DMS153 treated with DMSO at 0.1 percent for 48 hours (cell line): ENCODE measurements around the gene TMEM169.
A peak's percentile ranks its signal among the peaks of the same experiment; 100 is the strongest.

ENCODE experiments used
- DNase-seq: peaks from one replicate; lab custom pipeline; 2025; ENCODE audit not compliant: unreplicated experiment; lab: John Stamatoyannopoulos, UW

TMEM169 gene

DNA sequence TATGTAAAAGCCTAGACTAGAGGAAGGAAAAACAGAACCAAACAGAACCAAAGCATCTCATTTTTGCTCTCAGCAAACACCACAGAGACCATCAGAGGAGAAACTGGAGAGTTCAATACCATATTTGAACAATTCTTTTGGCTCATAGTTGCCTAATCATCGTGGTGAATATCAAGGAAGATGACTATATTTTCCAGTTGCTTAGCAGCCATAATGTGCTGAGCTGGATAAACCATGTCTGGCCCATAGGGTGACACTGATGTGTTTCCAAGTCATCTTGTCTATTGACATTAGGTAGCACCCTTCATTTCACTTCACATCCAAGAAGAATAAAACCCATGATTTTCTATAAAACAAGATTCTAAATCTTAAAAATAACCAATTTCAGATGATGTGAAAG lies 21.5 kb downstream of the TMEM169 start:
- DNase-seq = no peak

DNA sequence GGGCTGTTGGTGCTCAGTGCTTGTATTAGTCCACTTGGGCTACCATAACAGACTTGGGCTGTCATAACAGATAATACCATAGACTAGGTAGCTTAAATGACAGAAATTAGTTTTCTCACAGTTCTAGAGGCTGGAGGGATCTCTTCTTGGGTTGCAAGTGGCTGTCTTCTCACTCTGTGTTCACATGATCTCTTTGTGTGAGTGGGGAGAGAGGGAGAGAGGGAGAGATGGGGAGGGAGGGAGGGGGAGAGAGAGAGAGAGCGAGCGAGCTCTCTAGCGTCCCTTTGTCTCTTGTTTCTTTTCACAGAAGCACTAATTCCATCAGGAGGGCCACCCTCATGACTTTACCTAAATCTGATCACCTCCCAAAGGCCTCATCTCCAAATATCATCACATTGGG lies 23.0 kb downstream of the TMEM169 start:
- DNase-seq = no peak

DNA sequence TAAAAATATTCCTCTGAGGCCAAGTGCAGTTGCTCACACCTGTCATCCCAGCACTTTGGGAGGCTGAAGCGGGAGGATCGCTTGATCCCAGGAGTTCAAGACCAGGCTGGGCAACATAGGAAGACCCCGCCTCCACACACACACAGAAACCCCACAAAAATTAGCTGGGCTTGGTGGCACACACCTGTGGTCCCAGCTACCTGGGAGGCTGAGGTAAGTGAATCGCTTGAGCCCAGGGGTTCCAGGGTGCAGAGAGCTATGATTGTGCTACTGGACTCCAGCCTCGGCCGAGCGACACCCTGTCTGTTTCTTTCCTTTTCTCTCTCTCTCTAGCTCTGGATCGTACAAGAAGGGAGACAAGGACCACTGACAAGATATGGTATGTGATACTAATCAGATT lies 25.6 kb downstream of the TMEM169 start:
- no peak for DNase-seq

DNA sequence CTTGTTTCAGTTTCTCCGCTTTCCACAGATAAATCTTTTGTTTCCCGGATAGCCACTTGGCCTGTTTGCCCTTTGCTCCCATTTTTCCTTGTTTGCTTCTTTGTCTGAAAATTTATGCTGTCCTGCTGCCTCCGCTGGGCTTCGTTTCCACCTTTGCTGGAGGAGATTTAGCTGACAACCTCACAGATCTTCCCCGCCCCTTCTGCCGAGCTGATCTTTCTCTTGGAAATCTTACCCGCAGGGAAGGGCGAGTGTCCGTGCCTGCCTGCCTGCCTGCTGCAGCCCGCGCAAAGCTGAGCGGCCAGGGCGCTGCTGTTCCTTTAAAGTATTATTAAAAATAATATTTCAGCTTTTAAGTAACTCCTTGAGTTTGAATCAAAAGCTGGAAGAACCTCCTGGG lies 26.0 kb downstream of the TMEM169 start:
- no peak for DNase-seq

DNA sequence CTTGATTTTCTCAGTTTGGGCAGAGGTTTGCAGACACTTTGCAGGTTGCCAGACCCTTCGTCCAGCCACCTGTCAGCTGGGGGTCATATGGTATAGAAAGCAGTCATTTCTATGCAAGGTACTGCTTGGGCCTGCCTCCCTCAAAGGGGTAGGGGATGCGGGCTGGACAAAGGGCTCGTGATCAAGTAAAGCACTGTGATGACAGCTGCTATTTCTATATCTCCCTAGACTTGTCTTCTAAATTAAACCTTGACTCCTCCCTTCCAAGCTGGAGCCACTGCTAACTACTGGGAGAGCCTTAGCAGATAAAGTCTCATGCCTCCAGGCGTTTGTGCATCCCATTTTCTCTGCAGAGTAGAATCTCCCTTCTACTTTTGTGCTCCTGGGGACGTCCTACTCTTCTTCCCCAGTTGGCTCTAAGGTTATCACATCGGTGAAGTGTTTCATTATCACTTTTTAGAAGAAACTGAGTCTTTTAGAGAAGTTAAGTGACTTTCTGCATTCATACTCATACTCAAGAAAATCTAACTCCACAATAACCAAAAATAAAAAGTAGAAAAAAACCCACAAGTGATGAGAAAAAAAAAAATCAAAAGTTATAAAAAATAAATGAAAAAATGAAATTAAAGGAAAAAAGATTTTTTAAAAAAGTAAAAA lies 26.7 kb downstream of the TMEM169 start:
- no peak for DNase-seq

DNA sequence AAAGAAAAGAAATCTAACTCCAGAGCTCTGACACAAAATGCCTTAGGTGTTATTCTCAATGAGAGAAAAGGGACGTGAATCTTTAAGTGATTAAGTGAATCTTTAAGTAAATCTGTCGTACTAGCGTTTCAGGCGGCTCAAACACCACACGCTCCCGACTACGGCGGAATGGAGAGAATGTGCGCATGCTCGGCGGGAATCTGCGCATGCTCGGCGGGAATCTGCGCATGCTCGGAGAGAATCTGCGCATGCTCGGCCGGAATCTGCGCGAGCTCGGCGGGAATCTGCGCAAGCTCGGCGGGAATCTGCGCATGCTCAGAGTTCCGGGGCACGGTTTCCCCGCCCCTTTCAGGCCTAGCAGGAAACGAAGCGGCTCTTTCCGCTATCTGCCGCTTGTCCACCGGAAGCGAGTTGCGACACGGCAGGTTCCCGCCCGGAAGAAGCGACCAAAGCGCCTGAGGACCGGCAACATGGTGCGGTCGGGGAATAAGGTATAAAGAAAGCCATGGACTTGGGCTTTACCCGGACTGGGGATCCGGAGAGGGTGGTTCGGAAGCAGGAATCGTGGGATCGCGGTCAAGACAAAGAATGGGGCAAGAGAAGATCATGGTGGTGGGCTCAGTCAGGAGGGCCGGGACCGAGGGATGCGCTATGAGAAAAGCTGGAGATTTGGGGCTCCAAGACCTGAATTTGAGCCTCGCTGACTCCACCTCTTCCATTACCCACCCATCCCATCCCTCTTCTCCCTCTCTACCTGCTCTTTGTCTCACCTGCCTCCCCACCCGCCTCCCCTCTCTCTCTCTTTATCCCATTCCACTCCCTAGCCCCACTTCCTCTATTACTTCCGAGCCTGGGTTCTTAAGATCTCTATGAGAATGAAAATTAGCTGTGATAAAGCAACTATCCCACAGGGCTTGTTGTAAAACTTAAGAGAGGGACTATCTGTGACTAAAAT lies 27.5 kb downstream of the TMEM169 start, which contains the start of gene XRCC5:
Gene XRCC5 (plus strand): TSS at position 382 of the 955 bp plus-strand sequence. CDS start 89 bp downstream, at position 471.
- DNase-seq = peak; percentile 92

DNA sequence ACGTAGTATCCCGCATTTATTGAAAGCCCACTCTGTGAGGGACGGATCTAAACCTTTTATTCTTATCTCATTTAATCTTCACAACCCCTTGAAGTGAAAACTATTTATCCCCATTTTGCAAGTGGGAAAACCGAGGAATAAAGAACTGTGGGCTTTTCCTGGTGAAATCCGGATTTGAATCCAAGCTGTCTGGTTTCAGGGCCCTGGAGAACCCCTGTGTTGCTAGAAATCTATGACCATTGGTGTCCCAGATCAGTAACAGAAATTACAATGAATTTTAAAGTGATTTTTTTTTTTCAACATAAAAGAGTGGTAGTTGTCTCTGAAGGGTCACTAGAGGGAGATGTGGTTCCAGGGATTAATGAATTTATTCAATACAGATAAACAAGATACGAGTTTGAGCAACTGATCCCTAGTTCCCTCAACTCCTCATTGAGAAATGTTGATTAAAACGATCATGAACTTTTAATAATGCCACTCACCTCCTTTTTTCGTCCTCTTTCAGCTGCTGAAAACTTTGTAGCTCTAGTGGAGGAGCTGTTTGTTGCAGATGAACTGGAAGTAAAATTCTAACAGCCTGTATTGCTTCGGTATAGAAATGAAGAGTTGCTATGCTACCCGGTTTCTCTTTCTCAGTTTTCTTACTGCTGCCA lies 28.4 kb downstream of the TMEM169 start:
- DNase-seq = no peak

DNA sequence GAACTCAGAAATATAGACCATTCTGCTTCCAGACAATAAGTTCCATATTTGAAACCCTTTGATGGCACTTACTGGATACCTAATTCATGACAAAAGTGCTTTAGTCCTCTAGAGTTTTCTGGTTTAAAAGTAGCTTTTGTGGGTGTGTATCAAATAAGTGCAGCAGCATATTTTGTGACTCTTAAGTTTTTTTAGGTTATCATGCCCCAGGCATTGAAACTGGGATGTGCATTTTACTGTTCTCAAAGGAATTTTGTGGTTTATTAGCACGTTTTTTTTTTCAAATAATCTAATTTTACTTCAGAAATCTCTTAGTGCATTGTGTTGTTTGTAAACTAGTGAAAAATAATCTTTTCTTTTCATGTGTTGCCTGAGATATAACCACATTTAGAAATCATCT lies 28.9 kb downstream of the TMEM169 start:
- DNase-seq = no peak

DNA sequence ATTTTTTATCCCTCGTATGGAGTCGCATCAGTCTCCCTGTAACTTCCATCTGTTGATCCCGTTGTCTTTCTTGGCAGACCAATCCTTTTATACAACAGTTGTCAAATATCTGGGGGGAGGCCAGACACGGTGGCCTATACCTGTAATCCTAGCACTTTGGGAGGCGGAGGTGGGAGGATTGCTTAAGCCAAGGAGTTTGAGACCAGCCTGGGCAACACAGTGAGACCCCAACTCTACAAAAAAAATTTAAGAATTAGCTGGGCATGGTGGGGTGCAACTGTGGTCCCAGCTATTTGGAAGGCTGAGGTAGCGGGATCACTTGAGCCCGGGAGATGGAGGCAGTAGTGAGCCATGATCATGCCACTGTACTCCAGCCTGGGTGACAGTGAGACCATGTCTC lies 29.4 kb downstream of the TMEM169 start:
- no peak for DNase-seq

DNA sequence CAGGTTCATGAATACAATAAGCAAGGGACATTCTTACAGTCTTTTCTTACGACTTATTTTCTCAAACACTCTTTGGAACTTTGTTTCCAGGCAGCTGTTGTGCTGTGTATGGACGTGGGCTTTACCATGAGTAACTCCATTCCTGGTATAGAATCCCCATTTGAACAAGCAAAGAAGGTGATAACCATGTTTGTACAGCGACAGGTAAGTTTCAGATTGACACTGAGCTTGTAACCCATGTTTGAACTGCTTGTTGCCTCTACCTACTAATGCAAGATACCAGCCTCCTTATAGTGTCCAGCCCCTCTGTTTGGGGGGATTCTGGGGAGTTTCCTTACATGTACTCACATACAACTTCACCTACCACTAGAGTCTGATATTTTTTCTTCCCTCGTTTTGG lies 31.2 kb downstream of the TMEM169 start:
- no peak for DNase-seq

DNA sequence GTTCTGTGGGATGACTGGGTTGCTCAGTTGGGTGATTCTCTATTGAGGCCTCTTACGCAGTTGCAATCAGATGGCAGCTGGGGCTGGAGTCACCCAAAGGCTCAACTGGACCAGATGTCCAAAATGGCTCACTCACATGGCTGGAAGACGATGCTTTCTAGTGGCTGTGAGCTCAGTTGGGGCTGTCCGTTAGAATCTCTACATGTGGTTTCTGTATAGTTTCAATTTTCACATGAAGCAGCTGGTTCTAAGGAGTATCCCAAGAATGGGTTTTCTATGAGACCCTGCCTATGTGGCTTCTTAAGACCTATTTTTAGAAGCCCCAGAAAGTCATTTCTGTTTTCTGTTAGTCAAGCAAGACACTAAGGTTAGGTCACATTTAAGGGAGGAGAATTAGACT lies 31.9 kb downstream of the TMEM169 start:
- DNase-seq = no peak

DNA sequence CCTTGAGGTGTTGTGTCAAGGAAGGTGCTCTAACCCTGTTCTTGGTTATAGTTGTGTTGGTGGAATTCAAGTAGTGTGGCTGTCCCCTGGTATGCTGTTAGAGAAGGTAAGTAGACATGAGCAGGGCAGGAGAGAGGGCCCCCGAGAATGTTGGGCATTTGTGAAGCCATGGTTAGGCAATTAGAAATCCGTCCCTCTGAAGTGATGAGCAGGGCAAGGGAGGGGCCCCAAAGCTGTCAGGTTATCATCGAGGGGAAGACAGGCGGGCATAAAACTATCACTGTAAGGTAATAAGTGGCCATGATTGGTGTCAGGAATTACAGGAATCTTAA lies 32.6 kb downstream of the TMEM169 start:
- DNase-seq = no peak

DNA sequence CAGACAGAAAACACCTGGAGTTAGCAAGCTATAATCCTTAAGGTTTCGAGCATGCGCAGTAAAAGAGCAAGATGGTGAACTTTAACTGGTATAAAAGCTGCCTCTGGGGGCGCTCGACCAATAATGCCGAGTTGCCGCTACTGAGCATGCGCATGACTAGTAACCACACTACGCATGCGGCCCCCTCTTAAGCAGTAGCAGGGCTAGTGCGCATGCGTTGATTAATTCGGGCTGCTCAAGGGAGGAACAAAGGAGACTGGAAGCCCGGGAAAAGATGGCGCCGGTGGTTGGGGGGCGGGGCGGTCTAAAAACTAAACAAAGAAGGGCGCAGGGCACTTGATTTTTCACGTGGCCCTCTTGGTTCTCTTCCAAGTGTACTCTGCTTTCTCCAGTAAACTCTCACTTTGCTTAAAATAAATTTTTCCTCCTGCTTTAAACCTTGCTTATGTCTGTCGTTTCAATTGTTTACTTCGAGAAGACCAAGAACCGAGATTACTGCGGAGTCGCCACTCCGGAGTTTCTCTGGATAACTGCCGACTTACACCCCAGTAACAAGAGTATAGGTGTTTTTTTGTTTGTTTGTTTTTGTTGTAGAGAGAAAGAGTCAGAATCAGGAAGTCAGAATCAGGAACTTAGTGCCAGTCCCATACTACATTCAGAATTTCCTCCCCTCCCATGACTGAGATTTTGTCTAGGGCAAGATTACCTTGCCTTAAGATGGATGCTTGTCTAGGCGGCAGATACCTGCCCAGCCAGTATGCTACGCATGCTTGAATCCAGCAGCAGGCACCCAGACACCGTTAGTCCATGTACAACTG lies 33.2 kb downstream of the TMEM169 start:
- DNase-seq = peak; percentile 99

DNA sequence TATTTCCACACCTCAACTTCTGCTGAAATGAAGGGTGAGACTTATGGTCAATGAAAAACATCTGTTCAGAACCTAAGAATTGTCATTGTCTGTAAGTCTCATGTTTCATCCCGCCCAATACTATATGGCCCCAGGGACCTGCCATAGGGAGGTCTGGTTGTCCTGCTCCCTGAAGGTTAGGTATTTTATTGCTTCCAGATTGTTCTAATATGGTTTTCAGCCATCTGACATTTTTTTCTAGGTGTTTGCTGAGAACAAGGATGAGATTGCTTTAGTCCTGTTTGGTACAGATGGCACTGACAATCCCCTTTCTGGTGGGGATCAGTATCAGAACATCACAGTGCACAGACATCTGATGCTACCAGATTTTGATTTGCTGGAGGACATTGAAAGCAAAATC lies 34.7 kb downstream of the TMEM169 start:
- DNase-seq = no peak

DNA sequence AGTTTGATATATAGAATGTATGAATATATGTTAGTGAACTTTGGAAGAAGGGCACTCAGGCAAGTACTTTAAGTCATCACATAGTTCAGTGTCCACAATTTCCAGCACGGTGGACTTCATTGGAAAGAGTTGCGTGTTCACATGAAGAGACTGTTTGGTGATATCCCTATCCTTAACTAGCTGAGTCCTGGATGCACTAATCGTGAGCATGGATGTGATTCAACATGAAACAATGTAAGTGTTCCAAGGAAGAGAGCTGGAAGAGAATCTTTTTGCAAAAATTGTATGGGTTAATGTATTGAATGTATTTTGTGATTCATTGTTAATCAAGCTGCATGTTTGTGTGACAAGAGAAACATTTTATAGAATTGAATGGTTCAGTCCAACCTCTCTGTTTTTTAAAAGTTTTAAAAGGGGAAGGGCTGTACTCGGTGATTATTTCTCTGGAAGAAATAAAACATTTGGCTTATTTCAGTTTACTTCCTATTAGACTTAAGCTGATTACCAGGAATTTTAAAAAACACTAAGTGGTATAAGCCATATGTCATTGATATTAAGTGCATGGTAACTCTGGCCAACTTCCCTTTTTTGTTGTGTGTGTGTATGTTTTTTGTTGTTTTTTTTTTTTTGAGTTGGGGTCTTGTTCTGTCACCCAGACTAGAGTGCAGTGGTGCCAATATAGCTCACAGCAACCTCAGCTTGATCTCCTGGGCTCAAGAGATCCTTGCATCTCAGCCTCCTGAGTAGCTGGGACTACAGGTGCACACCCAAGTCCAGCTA lies 36.0 kb downstream of the TMEM169 start:
- DNase-seq = no peak

DNA sequence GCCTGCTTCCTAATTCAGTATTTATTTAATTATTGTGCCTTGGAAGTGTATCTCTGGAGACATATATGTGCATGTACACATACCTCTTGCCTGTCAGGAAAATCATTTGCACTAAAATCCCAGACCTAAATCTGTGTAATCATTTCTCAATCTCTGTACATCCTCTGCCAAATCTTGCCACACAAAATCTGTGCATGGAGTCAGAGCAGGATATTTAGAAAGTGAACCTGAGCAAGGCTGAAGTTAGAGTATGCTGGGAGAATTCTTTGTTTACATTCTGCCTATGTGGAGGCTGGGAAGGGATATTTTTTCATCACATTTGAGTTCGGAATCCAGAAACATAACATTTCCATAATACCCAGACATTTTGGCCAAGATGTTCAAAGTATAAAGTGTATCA lies 36.8 kb downstream of the TMEM169 start:
- no peak for DNase-seq

DNA sequence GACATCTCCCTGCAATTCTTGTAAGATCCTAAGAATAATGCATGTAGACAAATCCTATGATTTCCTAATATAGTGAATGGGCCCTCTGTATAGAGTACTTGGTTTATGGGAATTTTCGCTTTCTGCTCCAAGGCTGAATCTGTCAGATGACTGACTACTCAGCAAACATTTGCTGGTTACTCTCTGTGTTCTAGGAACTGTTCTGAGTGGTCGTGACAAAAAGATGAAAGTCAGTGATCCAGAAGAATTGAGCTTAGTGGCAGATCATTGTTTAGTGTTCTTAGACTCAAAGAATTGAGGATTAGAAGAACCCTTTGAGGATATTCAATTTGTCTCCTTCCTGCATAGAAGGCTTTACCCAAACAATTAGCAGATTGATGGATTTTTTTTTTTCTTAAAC lies 37.4 kb downstream of the TMEM169 start:
- no peak for DNase-seq

DNA sequence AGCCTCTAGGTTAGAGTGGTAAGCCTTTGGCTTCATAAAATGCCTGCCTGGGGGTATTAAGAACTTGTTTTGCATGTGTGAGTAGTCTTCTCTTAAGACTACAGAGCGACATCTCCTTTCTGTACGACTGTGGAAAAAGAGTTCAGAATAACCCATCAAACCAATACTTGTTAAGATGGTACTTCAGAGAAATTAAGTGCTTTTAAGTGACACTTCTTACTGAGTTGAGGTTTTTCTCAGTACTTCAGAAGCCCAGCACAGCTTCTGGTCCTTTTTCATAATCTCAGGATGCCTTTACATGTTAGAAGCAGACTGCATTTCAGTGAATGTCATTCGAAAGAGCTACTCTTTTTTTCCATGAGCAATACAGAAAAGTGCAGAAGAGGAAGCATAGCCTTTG lies 38.3 kb downstream of the TMEM169 start:
- no peak for DNase-seq

DNA sequence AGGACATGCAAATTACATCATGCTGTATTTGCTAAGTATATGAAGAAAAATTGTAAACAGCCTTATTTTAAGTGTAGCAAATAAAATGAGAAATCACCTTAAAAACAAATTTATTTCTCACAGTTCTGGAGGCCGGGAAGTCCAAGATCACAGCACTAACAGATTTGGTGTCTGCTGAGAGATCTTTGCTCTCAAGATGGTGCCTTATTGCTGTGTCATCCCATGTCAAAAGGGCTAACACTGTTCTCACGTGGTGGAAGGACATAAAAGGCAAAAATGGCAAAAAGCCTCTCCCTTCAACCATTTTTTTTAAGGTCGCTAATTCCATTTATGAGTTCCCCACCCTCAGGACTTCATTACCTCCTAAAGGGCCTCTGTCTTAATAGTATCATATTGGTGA lies 39.5 kb downstream of the TMEM169 start:
- DNase-seq = no peak

DNA sequence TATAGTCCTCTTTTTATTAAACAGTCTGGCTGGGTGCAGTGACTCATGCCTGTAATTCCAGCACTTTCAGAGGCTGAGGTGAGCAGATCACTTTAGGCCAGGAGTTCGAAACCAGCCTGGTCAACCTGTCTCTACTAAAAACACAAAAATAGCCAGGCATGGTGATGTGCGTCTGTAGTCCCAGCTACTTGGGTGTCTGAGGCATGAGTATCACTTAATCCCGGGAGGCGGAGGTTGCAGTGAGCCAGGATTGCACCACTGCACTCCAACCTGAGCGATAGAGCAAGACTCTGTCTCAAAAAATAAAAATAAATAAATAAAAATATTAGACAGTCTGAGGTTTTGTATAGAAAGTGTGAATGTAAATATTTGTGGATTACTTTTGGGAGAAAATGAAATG lies 45.2 kb downstream of the TMEM169 start:
- no peak for DNase-seq
